Karpas-422 (cell line): ENCODE results near the gene RNF17. TPM values are rescaled to one million over a fixed set of nuclear protein-coding genes. Genes with fewer than 3 reads are reported as not detected.

Experiments
- DNase-seq: peaks from one replicate; pipeline ENCODE4 v3.0.0-alpha.2; 2015
- H2AFZ ChIP-seq: fragments of 200-600 bp; sonication (generic); 2 replicates; pipeline ENCODE4 v1.6.1; 2014; ENCODE audit warnings: antibody characterized with exemption, low read length, mixed read lengths
- H3K27ac ChIP-seq: fragments of 200-600 bp; sonication (generic); 2 replicates; pipeline ENCODE4 v1.5.1; 2014; ENCODE audit warnings: mild to moderate bottlenecking, low read length, moderate library complexity
- H3K27me3 ChIP-seq: fragments of 200-600 bp; sonication (generic); 2 replicates; pipeline ENCODE4 v1.6.1; 2014; ENCODE audit warnings: low read length, mixed read lengths
- H3K36me3 ChIP-seq: fragments of 200-600 bp; sonication (generic); 2 replicates; pipeline ENCODE4 v1.6.1; 2014; ENCODE audit warnings: low read length, mixed read lengths; ENCODE audit not compliant: insufficient read depth
- H3K4me1 ChIP-seq: fragments of 200-600 bp; sonication (generic); 2 replicates; pipeline ENCODE4 v1.6.1; 2014; ENCODE audit warnings: mild to moderate bottlenecking, low read length, mixed read lengths
- H3K4me2 ChIP-seq: fragments of 200-600 bp; sonication (generic); 2 replicates; pipeline ENCODE4 v1.6.1; 2014; ENCODE audit warnings: low read length, low read depth, mild to moderate bottlenecking; ENCODE audit not compliant: poor library complexity, severe bottlenecking
- H3K4me3 ChIP-seq: fragments of 200-600 bp; sonication (generic); 2 replicates; pipeline ENCODE4 v1.5.1; 2014; ENCODE audit warnings: mild to moderate bottlenecking, antibody characterized with exemption, low read length, mixed read lengths
- H3K79me2 ChIP-seq: fragments of 200-600 bp; sonication (generic); 2 replicates; pipeline ENCODE4 v1.6.1; 2014; ENCODE audit warnings: mild to moderate bottlenecking, low read length, mixed read lengths
- H3K9ac ChIP-seq: fragments of 200-600 bp; sonication (generic); 2 replicates; pipeline ENCODE4 v1.6.0; 2014; ENCODE audit warnings: low read length
- H3K9me2 ChIP-seq: fragments of 200-600 bp; sonication (generic), shearing (Covaris generic); replicated peaks from 2 replicates; pipeline ENCODE4 v1.6.0; 2014; ENCODE audit warnings: mild to moderate bottlenecking, low read length, moderate library complexity; ENCODE audit not compliant: insufficient read depth
- H3K9me3 ChIP-seq: fragments of 300-700, 200-600 bp; sonication (generic); 2 replicates; pipeline ENCODE4 v1.6.1; 2014; ENCODE audit warnings: low read length, mixed read lengths
- H4K20me1 ChIP-seq: fragments of 200-600 bp; sonication (generic); 2 replicates; pipeline ENCODE4 v1.6.1; 2014; ENCODE audit warnings: mild to moderate bottlenecking, antibody characterized with exemption, low read length, low read depth; ENCODE audit not compliant: insufficient read depth
- total RNA-seq: library from RNA; depleted of rRNA; stranded (reverse); fragments of >200 nt; shearing (Covaris generic); gene quantifications from 2 replicates; pipeline ENCODE4 v1.2.3, GENCODE V29; 2014; ENCODE audit warnings: low replicate concordance

RNF17 gene
- total RNA-seq, 1 experiment from 2014 or later: not detected

DNA sequence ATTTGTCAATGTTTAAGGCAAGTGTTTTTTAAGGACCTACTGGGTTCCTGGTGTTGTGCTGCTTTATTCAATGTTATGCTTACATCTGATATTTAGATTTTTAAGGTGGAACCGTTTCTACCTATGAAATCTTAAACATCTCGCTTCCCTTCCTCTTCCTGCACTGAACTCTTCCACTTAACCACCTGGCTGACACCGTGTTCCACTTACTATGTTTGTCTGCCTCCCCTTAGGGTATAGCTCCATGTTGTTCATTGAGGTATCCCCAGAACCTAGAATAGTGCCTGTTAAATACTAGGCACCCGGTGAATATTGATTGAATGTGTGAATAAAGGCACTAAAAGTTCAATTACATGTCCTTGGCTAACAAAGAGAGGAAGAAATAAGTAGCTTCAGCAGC, 104.9 kb downstream of the RNF17 start:
- no peak overlapping the region for H3K9ac ChIP-seq
- no peaks in the 10 kb centered on the region for H3K9me2 ChIP-seq
- no peak for DNase-seq
- H2AFZ ChIP-seq: no peak overlapping the region
- H4K20me1 ChIP-seq: no peaks in the 10 kb centered on the region
- no peak overlapping the region for H3K4me3 ChIP-seq
- H3K4me1 ChIP-seq: no peaks in the 10 kb centered on the region
- H3K4me2 ChIP-seq: no peak overlapping the region
- H3K36me3 ChIP-seq: no peaks in the 10 kb centered on the region
- no peak overlapping the region for H3K27ac ChIP-seq
- H3K9me3 ChIP-seq: no peaks in the 10 kb centered on the region
- H3K27me3 ChIP-seq: no peaks in the 10 kb centered on the region
- H3K79me2 ChIP-seq: no peaks in the 10 kb centered on the region

DNA sequence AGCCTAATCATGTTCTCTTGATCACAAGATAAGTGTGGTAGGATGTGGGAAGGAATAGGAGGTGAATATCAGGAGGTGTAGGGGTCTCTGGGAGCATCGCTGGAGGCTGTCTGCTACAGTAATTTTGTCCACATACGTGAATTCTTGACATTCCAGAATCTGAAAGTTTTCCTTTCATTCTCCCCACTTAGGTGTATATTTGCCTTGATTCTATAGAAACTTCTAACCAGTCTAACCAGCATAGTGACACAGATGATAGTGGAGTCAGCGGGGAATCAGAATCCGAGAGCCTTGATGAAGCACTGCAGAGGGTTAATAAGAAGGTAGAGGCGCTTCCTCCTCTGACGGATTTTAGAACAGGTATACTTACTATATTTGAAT, 106.4 kb downstream of the RNF17 start:
- Histone ChIP-seq H3K4me2 (no peak overlapping the region), H3K36me3 (no peaks in the 10 kb centered on the region), H2AFZ (no peak overlapping the region), H3K9me2 (no peaks in the 10 kb centered on the region), H3K79me2 (no peaks in the 10 kb centered on the region), H3K9ac (no peak overlapping the region), H3K27me3 (no peaks in the 10 kb centered on the region), H3K9me3 (no peaks in the 10 kb centered on the region), H3K27ac (no peak overlapping the region), H3K4me3 (no peak overlapping the region), H4K20me1 (no peaks in the 10 kb centered on the region), H3K4me1 (no peaks in the 10 kb centered on the region)
- DNase-seq: no peak

DNA sequence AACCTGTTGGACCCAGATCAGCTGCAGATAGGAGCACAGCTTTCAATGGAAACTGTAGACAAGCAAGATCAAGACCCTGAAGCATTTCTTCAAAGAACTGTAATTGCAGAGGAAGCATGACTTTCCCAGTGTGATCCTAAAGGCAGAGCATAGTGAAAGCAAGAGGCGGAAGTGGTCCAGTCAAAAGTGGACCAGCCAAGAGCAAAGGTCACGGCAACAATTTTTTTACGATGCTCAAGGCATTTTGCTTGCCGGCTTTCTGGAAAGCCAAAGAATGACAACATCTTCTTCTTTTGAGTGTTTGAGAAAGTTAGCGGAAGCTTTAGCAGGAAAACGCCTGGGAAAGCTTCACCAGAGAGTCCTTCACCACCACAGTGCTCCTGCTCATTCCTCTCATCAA, 111.6 kb downstream of the RNF17 start:
- Histone ChIP-seq H3K27me3 (no peaks in the 10 kb centered on the region), H3K9me3 (no peaks in the 10 kb centered on the region), H2AFZ (no peak overlapping the region), H3K27ac (no peak overlapping the region), H3K9me2 (no peaks in the 10 kb centered on the region), H3K4me3 (no peak overlapping the region), H3K9ac (no peak overlapping the region), H3K79me2 (no peaks in the 10 kb centered on the region), H4K20me1 (no peaks in the 10 kb centered on the region), H3K36me3 (no peaks in the 10 kb centered on the region), H3K4me2 (no peak overlapping the region), H3K4me1 (no peaks in the 10 kb centered on the region)
- DNase-seq: no peak

DNA sequence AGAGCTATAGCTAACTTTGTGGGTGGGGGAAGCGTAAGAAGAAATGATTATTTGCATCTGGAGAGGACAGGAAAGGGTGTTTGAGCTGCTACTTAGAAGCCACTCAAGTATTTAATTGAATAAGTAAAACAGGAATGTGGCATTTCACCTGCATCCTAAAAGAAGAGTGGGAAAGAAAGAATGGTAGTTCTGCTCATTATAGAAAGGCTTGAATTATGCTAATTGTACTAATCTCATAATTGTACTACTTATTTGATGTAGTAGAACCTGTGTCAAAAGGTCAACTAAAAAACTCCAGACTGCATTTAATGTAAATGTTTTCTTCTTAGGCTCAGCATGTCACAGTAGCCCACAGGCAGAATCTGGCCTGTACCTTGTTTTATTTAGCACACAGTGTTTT, 113.6 kb downstream of the RNF17 start:
- no peaks in the 10 kb centered on the region for H3K9me2 ChIP-seq
- H3K27me3 ChIP-seq: no peaks in the 10 kb centered on the region
- no peak for DNase-seq
- H3K79me2 ChIP-seq: no peaks in the 10 kb centered on the region
- no peaks in the 10 kb centered on the region for H3K9me3 ChIP-seq
- no peak overlapping the region for H3K4me2 ChIP-seq
- no peak overlapping the region for H3K9ac ChIP-seq
- no peak overlapping the region for H2AFZ ChIP-seq
- no peaks in the 10 kb centered on the region for H3K36me3 ChIP-seq
- no peaks in the 10 kb centered on the region for H4K20me1 ChIP-seq
- no peaks in the 10 kb centered on the region for H3K4me1 ChIP-seq
- H3K27ac ChIP-seq: no peak overlapping the region
- H3K4me3 ChIP-seq: no peak overlapping the region

DNA sequence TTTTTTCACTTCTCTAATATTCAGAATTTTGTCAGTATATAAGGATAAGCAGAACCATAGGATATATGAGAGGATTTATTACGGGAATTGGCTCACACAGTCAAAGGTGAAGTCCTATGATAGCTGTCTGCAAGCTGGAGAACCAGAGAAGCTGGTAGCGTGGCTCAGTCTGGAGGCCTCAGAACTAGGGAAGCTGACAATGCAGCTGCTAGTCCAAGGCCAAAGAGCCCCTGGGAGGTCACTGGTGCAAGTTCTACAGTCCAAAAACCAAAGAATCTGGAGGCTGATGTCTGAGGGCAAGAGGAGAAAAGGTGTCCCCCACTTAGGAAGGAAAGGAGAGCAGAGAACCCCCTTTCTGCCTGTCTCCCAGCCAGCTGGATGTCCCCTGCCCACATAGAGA, 114.4 kb downstream of the RNF17 start:
- Histone ChIP-seq H3K9ac (no peak overlapping the region), H3K9me2 (no peaks in the 10 kb centered on the region), H3K27me3 (no peaks in the 10 kb centered on the region), H4K20me1 (no peaks in the 10 kb centered on the region), H3K4me2 (no peak overlapping the region), H3K36me3 (no peaks in the 10 kb centered on the region), H3K4me1 (no peaks in the 10 kb centered on the region), H3K79me2 (no peaks in the 10 kb centered on the region), H2AFZ (no peak overlapping the region), H3K4me3 (no peak overlapping the region), H3K9me3 (no peaks in the 10 kb centered on the region), H3K27ac (no peak overlapping the region)
- no peak for DNase-seq

DNA sequence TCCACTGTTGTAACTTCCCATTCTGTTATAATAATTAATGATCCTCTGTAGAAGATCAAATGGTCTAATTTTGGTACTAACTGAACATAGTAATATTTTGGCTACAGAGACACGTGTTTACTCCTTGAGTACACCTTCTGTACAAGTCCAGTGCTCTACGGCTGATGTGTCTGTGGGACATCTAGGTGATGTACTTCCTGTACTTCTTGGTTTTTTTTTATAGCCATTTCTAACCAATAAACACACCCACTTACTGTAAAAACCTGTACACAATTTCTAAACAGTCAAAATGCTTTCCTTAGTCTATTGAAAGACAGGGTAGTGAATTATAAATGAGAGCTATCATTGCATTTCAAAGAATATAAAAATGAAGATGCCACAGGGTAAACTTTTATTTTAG, 118.7 kb downstream of the RNF17 start:
- peaks cover 4% of the 10 kb centered on the region; the same call in 1 of the 2 replicates for H3K36me3 ChIP-seq
- no peaks in the 10 kb centered on the region for H3K9me3 ChIP-seq
- H3K9ac ChIP-seq: no peak overlapping the region
- H3K9me2 ChIP-seq: no peaks in the 10 kb centered on the region
- H3K27me3 ChIP-seq: no peaks in the 10 kb centered on the region
- H3K4me1 ChIP-seq: no peaks in the 10 kb centered on the region
- H3K79me2 ChIP-seq: no peaks in the 10 kb centered on the region
- no peaks in the 10 kb centered on the region for H4K20me1 ChIP-seq
- H3K4me3 ChIP-seq: no peak overlapping the region
- H3K4me2 ChIP-seq: no peak overlapping the region
- H3K27ac ChIP-seq: no peak overlapping the region
- H2AFZ ChIP-seq: no peak overlapping the region
- no peak for DNase-seq

DNA sequence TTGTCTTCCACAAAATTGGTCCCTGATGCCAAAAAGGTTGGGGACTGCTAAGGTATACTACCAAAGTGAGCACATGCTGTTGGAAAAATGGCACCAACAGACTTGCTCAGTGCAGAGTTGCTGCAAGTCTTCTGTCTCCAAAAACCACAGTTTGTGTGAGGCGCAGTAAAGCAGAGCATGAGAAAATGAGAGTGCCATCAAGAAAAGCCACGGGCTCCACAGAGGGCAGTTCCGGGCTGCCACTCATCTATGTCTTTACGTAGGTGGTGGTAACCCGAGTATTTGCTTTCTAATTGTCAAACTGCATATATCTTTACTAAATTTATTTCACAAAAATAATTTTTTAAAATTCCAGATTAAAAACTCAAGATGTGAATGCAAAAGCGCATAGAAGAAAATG, 123.8 kb downstream of the RNF17 start:
- no peaks in the 10 kb centered on the region for H3K27me3 ChIP-seq
- H3K9ac ChIP-seq: no peak overlapping the region
- H4K20me1 ChIP-seq: no peaks in the 10 kb centered on the region
- no peaks in the 10 kb centered on the region for H3K9me3 ChIP-seq
- no peak overlapping the region for H3K4me2 ChIP-seq
- H3K9me2 ChIP-seq: no peaks in the 10 kb centered on the region
- no peak overlapping the region for H2AFZ ChIP-seq
- DNase-seq: no peak
- no peak overlapping the region for H3K4me3 ChIP-seq
- H3K4me1 ChIP-seq: no peaks in the 10 kb centered on the region
- no peak overlapping the region for H3K27ac ChIP-seq
- H3K36me3 ChIP-seq: peaks cover 6% of the 10 kb centered on the region; the same call in 1 of the 2 replicates
- H3K79me2 ChIP-seq: no peaks in the 10 kb centered on the region

DNA sequence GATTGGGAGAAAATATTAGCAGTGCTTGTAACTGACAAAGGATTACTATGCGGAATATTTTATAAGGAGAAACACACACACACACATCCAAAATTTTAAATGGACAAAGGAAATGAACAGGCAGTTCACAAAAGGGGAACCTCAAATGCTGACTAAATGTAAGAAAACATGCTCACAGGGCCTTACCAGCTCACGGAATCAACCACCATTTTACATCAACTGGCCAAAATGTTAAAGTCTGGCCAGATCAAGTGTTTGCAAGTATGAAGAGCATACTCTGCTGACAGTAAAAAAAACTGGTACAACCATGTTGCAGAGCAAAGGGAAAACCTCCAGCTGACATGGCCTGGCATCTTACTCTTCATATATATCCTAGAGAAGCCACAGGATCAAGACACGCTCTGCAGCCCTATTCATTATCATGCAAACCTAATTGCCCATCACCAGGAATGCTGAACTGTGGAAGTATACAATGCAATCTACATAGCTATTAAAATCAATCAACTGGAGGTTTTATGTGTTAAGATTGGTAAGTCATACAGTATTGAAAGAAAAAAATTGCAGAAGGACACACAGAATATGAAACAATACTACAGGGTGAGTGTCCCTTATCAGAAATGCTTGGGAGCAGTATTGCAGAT, 124.4 kb downstream of the RNF17 start:
- no peak overlapping the region for H3K27ac ChIP-seq
- DNase-seq: no peak

More for the DNA sequence above, 124.4 kb downstream of the RNF17 start:
- Histone ChIP-seq H3K79me2 (no peaks in the 10 kb centered on the region), H3K9ac (no peak overlapping the region), H3K9me2 (no peaks in the 10 kb centered on the region), H3K4me2 (no peak overlapping the region), H3K4me1 (no peaks in the 10 kb centered on the region), H4K20me1 (no peaks in the 10 kb centered on the region), H3K27me3 (no peaks in the 10 kb centered on the region), H2AFZ (no peak overlapping the region), H3K36me3 (peaks cover 6% of the 10 kb centered on the region; the same call in 1 of the 2 replicates), H3K9me3 (no peaks in the 10 kb centered on the region), H3K4me3 (no peak overlapping the region)
